ENCODE data around the gene WWTR1. TPM values are rescaled to one million over a fixed set of nuclear protein-coding genes. Genes with fewer than 3 reads are reported as not detected.
A peak's percentile ranks its signal among the peaks of the same experiment; 100 is the strongest.

WWTR1 gene
- total and polyA plus RNA-seq, 2 of the 4 experiments (the other 2 are of a cell fraction): 38.9 to 65.3 TPM

DNA sequence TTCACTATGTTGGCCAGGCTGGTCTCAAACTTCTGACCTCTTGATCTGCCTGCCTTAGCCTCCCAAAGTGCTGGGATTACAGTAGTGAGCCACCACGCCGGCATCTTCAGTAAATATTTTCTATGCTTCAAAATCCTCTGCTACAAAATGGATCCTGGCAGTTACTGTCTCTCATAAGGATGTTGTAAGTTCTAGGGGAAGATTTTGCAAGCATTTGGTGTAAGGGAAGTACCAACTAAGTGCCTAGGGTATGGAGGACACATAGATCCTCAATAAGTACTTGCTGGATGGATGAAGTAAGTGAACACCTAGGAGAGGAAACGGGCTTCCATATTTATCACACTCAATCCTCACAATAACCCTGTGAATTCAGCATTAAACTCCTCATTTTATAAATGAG lies 176.8 kb downstream of the WWTR1 start:
- peak overlapping the region; percentile 16; the same call in 1 of the 2 replicates for H2BK120ac ChIP-seq (ENCODE audit: low read depth, low read length)
- H3K9me3 ChIP-seq (ENCODE audit: control insufficient read depth, insufficient read depth, low read length): no peaks in the 10 kb centered on the region
- no peak overlapping the region for H3K9ac ChIP-seq (ENCODE audit: low read depth, low read length)
- ATAC-seq (ENCODE audit: low read depth) (no peak), DNase-seq (no peak)
- no peaks in the 10 kb centered on the region for H3K36me3 ChIP-seq (ENCODE audit: control insufficient read depth, insufficient read depth, low read length)
- TF ChIP-seq RFX5 (IDR thresholded peaks at IDR 0.05; ENCODE audit: low read depth, low read length) (no peak), FOS (IDR thresholded peaks at IDR 0.05; ENCODE audit: low read depth, low read length) (no peak), SMC3 (IDR thresholded peaks at IDR 0.05; ENCODE audit: low read depth, low read length) (no peak), CEBPB (IDR thresholded peaks at IDR 0.05; ENCODE audit: low read depth, low read length) (no peak), RCOR1 (IDR thresholded peaks at IDR 0.05; ENCODE audit: insufficient replicate concordance, low read length) (no peak), BHLHE40 (IDR thresholded peaks at IDR 0.05; ENCODE audit: low read depth, low read length) (no peak)
- intact Hi-C loops (cut with micrococcal nuclease): loop anchor here (2.0 kb wide), 1 partner anchor 360 kb away; no protein-coding TSS in a partner anchor
- H3K4me3 ChIP-seq (ENCODE audit: insufficient read depth, low read depth, low read length): no peak overlapping the region
- in situ Hi-C loops (cut with MboI; ENCODE audit: low sequenced_read_pairs): loop anchor here (5.0 to 10.0 kb wide), 2 partner anchors 204 to 526 kb away; no protein-coding TSS in a partner anchor
- H3K18ac ChIP-seq (ENCODE audit: low read depth, low read length): no peak overlapping the region
- 0 out of 4 replicates have a peak overlapping the region, but pooled peaks of 1 of the 2 experiments have one; percentile 30 for H4K8ac ChIP-seq (ENCODE audit: low read depth in 2 of 2, low read length in 2 of 2)
- H2AK9ac ChIP-seq (replicated peaks; ENCODE audit: low read depth, low read length, poor library complexity): no peak overlapping the region
- H3K14ac ChIP-seq (replicated peaks; ENCODE audit: low read depth, low read length): no peak overlapping the region
- H3K23ac ChIP-seq (ENCODE audit: low read depth, low read length): no peak overlapping the region
- no peak overlapping the region for H3K4ac ChIP-seq (ENCODE audit: low read depth, low read length)
- H2BK15ac ChIP-seq (ENCODE audit: low read depth, low read length): peak overlapping the region; percentile 73; the same call in 2 of the 3 replicates
- H4K5ac ChIP-seq (ENCODE audit: low read depth, low read length): no peak overlapping the region
- H3K27me3 ChIP-seq (ENCODE audit: control insufficient read depth, insufficient read depth, low read length): no peaks in the 10 kb centered on the region
- no peak overlapping the region for H2AFZ ChIP-seq (replicated peaks; ENCODE audit: low read length, poor library complexity)
- H3K79me1 ChIP-seq (ENCODE audit: low read depth in 1 of 2, low read length in 2 of 2): no peaks in the 10 kb centered on the region
- 0 out of 2 replicates have a peak overlapping the region, but pooled peaks have one; percentile 39 for H4K91ac ChIP-seq (ENCODE audit: insufficient read depth, low read depth, low read length)
- dilution Hi-C loops (cut with HindIII; ENCODE audit: low sequenced_read_pairs, unreplicated experiment): no loop called here
- POLR2A ChIA-PET (ENCODE audit: unreplicated experiment): no interaction called here
- 0 out of 2 replicates have a peak, but pooled peaks cover 2% of the 10 kb centered on the region for H3K9me1 ChIP-seq (ENCODE audit: insufficient read depth, low read length)
- H2BK20ac ChIP-seq (ENCODE audit: low read depth, low read length): no peak overlapping the region
- no peak overlapping the region for H3K27ac ChIP-seq (ENCODE audit: insufficient read depth, low read length)
- WGBS, 2 experiments (ENCODE audit: extremely low coverage in 2 of 2, insufficient read length in 1 of 2): no CpG with 5 or more reads among the region's 3 CpGs
- H3K4me2 ChIP-seq (ENCODE audit: low read depth, low read length): no peak overlapping the region
- H2BK5ac ChIP-seq (ENCODE audit: low read depth, low read length, poor library complexity, severe bottlenecking): no peak overlapping the region
- no peaks in the 10 kb centered on the region for H4K20me1 ChIP-seq (ENCODE audit: insufficient read depth, low read length)
- peaks cover 9% of the 10 kb centered on the region for H3K4me1 ChIP-seq (ENCODE audit: control insufficient read depth, insufficient read depth, low read length)
- no peak overlapping the region; the same call in 1 of the 2 replicates for H2AK5ac ChIP-seq (ENCODE audit: low read depth, low read length)
- no TSS peak for BruUV-seq (replicated peaks)
- CTCF ChIA-PET: interaction anchor here (0.6 to 2.3 kb wide), 12 partner anchors 9 to 815 kb away, joined by 3 to 8 read pairs (median 3); no protein-coding TSS in a partner anchor
- H3K56ac ChIP-seq (ENCODE audit: extremely low read depth, insufficient read depth, low read length): no peak overlapping the region

Data from IMR-90 (cell line).